SK-N-SH (cell line): ENCODE results near the gene TBC1D2.

ENCODE experiments used
- EP300 ChIP-seq, 2 experiments: IDR thresholded peaks; 2 replicates each; pipeline versions ENCODE4 v1.4.0 to v1.6.1; 2012; ENCODE audit warnings: borderline replicate concordance in 1 of 2, low read depth in 1 of 2, low read length in 1 of 2
- MEF2A ChIP-seq: IDR thresholded peaks from 2 replicates; pipeline ENCODE4 v1.4.0; 2012; ENCODE audit warnings: low read depth, borderline replicate concordance
- NFIC ChIP-seq: IDR thresholded peaks from 2 replicates; pipeline ENCODE4 v1.4.0; 2012; ENCODE audit warnings: borderline replicate concordance
- SMC3 ChIP-seq: IDR thresholded peaks from 2 replicates; pipeline ENCODE4 v1.6.1; 2012; ENCODE audit warnings: low read depth, low read length, improper control_type of control experiment
- TAF1 ChIP-seq: IDR thresholded peaks from 2 replicates; pipeline ENCODE4 v1.6.1; 2012; ENCODE audit warnings: low read depth, mild to moderate bottlenecking, low read length, moderate library complexity, borderline replicate concordance
- TCF12 ChIP-seq: IDR thresholded peaks from 2 replicates; pipeline ENCODE4 v1.4.0; 2012
- TF ChIP-seq, protein P1 (sequence below): fragments of 150-350 bp; IDR thresholded peaks from 2 replicates; pipeline ENCODE4 v1.6.1; 2017; ENCODE audit warnings: antibody characterized with exemption, low read length, low read depth, borderline replicate concordance
- TF ChIP-seq, protein P2 (sequence below): fragments of 200-600 bp; sonication (generic); IDR thresholded peaks from 2 replicates; pipeline ENCODE4 v1.6.1; 2017; ENCODE audit warnings: antibody characterized with exemption, mild to moderate bottlenecking, moderate library complexity

DNA sequence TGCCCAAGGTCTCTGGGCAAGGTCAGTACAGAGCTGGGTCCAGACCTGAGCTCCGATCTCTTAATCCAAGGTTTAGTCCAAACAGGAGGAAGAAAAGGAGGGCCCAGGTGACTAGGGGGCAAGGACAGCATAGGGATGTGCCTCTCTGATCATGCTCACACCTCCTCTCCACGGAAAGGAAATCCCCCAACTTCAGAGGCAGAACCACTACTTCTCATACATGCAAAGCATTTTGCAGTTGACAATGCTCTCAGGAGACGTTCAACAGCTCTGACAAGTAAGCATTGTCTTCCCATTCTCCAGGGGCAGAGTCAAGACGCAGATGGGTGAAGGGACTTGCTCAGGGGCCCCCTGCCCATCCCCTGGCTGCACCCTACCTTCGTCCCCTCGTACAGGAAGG lies 54.3 kb downstream of the TBC1D2 start:
- TF ChIP-seq EP300 (IDR thresholded peaks at IDR 0.05; ENCODE audit: borderline replicate concordance in 1 of 2, low read depth in 1 of 2, low read length in 1 of 2) (no peak), TAF1 (no peak), MEF2A (no peak), TCF12 (no peak), NFIC (no peak), SMC3 (no peak)
- TF ChIP-seq, protein P1, sequence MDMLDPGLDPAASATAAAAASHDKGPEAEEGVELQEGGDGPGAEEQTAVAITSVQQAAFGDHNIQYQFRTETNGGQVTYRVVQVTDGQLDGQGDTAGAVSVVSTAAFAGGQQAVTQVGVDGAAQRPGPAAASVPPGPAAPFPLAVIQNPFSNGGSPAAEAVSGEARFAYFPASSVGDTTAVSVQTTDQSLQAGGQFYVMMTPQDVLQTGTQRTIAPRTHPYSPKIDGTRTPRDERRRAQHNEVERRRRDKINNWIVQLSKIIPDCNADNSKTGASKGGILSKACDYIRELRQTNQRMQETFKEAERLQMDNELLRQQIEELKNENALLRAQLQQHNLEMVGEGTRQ, result no peak
- TF ChIP-seq, protein P2, sequence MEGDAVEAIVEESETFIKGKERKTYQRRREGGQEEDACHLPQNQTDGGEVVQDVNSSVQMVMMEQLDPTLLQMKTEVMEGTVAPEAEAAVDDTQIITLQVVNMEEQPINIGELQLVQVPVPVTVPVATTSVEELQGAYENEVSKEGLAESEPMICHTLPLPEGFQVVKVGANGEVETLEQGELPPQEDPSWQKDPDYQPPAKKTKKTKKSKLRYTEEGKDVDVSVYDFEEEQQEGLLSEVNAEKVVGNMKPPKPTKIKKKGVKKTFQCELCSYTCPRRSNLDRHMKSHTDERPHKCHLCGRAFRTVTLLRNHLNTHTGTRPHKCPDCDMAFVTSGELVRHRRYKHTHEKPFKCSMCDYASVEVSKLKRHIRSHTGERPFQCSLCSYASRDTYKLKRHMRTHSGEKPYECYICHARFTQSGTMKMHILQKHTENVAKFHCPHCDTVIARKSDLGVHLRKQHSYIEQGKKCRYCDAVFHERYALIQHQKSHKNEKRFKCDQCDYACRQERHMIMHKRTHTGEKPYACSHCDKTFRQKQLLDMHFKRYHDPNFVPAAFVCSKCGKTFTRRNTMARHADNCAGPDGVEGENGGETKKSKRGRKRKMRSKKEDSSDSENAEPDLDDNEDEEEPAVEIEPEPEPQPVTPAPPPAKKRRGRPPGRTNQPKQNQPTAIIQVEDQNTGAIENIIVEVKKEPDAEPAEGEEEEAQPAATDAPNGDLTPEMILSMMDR, result no peak
